ENCODE data around the gene ZNF136.

Gene ZNF136

GRCh38 chr19:12162882-12163806, at the start of gene ZNF136:
TSS of gene ZNF136 (plus strand) at chr19:12163096. CDS start at chr19:12163204, 108 bp downstream.
- DNase-seq: peak; percentile 91

- DNase-seq: no peak
These were observed 49.8 kb upstream of the ZNF136 start for GRCh38 chr19:12113121-12113520.

GRCh38 chr19:12117201-12117970, 45.5 kb upstream of the ZNF136 start:
- DNase-seq: no peak

- no peak for DNase-seq
These were observed 36.2 kb upstream of the ZNF136 start for GRCh38 chr19:12126707-12127106.

- no peak for DNase-seq
These were observed 29.8 kb upstream of the ZNF136 start for GRCh38 chr19:12133069-12133468.

GRCh38 chr19:12137221-12137940, 25.5 kb upstream of the ZNF136 start:
- no peak for DNase-seq

GRCh38 chr19:12139269-12139668, 23.6 kb upstream of the ZNF136 start:
- DNase-seq: no peak

- peak; percentile 50 for DNase-seq
These were observed 22.9 kb upstream of the ZNF136 start, which contains the start of gene ZNF20 for GRCh38 chr19:12139885-12140544. TSS of gene ZNF20 (minus strand) at chr19:12140350. CDS start at chr19:12140182, 168 bp downstream.

GRCh38 chr19:12140545-12141404, 22.1 kb upstream of the ZNF136 start:
- DNase-seq: peak; percentile 23

- no peak for DNase-seq
These were observed 21.5 kb upstream of the ZNF136 start for GRCh38 chr19:12141405-12141736.

- no peak for DNase-seq
These were observed 17.5 kb upstream of the ZNF136 start for GRCh38 chr19:12145348-12145747.

GRCh38 chr19:12155324-12155860, 7.5 kb upstream of the ZNF136 start:
- no peak for DNase-seq

- peak; percentile 64 for DNase-seq
These were observed 6.5 kb upstream of the ZNF136 start, which contains the start of gene ZNF625 for GRCh38 chr19:12156223-12157058. TSS of gene ZNF625 (minus strand) at chr19:12156734. CDS start at chr19:12156558, 176 bp downstream.

GRCh38 chr19:12159773-12160414, 3.0 kb upstream of the ZNF136 start:
- DNase-seq: no peak

GRCh38 chr19:12162513-12162881, 399 bp upstream of the ZNF136 start:
- DNase-seq: no peak

- no peak for DNase-seq
These were observed 930 bp downstream of the ZNF136 start for GRCh38 chr19:12163826-12164225.

- DNase-seq: no peak
These were observed 3.7 kb downstream of the ZNF136 start for GRCh38 chr19:12166626-12167025.

- no peak for DNase-seq
These were observed 17.5 kb downstream of the ZNF136 start for GRCh38 chr19:12180377-12180776.

GRCh38 chr19:12187625-12188024, 24.7 kb downstream of the ZNF136 start:
- DNase-seq: no peak

All from NCI-H1436 (cell line).